Measurements from ENCODE around the gene KIAA0232. TPM values are rescaled to one million over a fixed set of nuclear protein-coding genes. Genes with fewer than 3 reads are reported as not detected.
"Not testable (repeated sequence)": the region's sequence is repeated elsewhere in the genome, so short reads cannot be mapped to it uniquely, and the experiment has no call there.

Gene KIAA0232
- total RNA-seq, 5 donors from 2014 or later (not counting 1 experiment from before 2014, with no cell fraction given) = 16.5 to 20.9 (median 19.3) TPM

DNA sequence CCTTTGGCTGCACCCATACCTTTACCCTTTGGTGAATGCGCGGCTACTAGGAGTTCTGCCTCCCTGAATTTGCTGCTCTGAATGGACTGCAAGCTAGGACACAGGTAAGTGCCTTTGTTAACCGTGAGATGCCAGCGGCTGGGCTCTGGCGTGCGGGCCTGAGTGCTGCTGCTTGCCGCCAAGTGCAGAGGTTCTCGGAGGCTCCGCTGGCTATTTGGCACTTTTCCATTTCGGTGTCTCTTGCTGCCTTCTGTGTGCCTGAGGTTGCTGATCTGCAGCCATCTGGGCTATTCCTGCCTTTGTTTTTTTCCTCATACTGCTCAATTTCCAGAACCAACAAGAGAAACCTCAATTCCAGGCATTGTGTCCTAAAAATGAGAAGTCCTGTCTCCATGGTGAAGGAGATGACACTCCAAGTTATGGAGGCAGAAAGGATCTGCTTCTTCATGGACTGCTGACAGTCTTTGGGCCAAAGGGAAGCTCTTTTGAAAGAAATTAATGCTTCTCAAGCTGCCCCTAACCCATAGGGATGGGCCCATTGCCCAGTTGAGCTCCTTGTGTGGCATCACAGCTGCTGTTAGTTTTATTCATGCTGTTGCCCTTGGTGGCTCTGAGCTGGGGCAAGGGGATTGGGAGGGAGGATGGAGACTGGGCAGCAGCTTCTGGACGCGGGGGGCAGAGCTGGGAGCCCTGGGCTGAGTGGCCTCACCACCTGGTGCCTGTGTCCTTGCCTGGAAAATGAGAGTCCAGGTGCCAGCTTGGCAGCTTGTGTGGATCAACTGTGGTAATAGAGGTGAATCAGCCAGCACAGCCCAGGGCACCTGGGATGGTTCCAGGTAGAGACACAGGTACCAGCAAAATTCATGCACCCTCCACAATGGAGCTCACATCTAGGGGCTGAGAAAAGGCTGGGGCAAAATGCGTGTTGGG is 123.3 kb downstream of the KIAA0232 start:
- H3K27ac Mint-ChIP-seq = peak overlapping the region in 1 of 2 donors; percentile 19
- no peaks in the 10 kb centered on the region for H3K36me3 Mint-ChIP-seq
- 98% methylated on average over 11 of the region's 13 CpGs for WGBS (ENCODE audit: insufficient coverage)
- no peaks in the 10 kb centered on the region for H3K27me3 Mint-ChIP-seq
- ATAC-seq (replicated peaks in 1 of 4) (no peak), DNase-seq (no peak)
- Histone ChIP-seq H3K27me3 (replicated peaks in 1 of 2; ENCODE audit: control insufficient read depth in 2 of 2, extremely low read depth in 1 of 2, insufficient read depth in 2 of 2, low read length in 1 of 2) (no peaks in the 10 kb centered on the region), H3K4me1 (ENCODE audit: control insufficient read depth in 1 of 2, extremely low read depth in 1 of 2, insufficient read depth in 2 of 2, low read length in 2 of 2) (peaks cover 3 to 34% of the 10 kb centered on the region in 2 experiments), H3K4me3 (ENCODE audit: control insufficient read depth in 1 of 2, extremely low read depth in 1 of 2, low read length in 1 of 2) (no peak overlapping the region), H3K27ac (ENCODE audit: low read length) (no peak overlapping the region), H3K36me3 (ENCODE audit: control insufficient read depth in 2 of 2, extremely low read depth in 1 of 2, insufficient read depth in 1 of 2, low read length in 1 of 2) (no peaks in the 10 kb centered on the region), H3K9me3 (no peaks in the 10 kb centered on the region)
- H3K4me3 Mint-ChIP-seq = no peak overlapping the region
- H3K9me3 Mint-ChIP-seq = no peaks in the 10 kb centered on the region
- ChIA-PET CTCF (interaction anchor here (0.6 to 0.9 kb wide), 2 partner anchors 68 to 188 kb away, joined by 3 to 4 read pairs; no protein-coding TSS in a partner anchor), POLR2A (interaction anchor here in 1 of 2 donors (0.5 kb wide), 2 partner anchors 10 to 161 kb away, joined by 4 to 5 read pairs; no protein-coding TSS in a partner anchor)
- H3K4me1 Mint-ChIP-seq = peaks cover 20 to 44% (median 24%) of the 10 kb centered on the region in 3 donors

- H3K27ac ChIP-seq (ENCODE audit: low read length); H3K27me3 ChIP-seq (replicated peaks in 1 of 2; ENCODE audit: control insufficient read depth in 2 of 2, extremely low read depth in 1 of 2, insufficient read depth in 2 of 2, low read length in 1 of 2); H3K27me3 Mint-ChIP-seq; H3K9me3 ChIP-seq; H3K9me3 Mint-ChIP-seq; DNase-seq; H3K4me3 Mint-ChIP-seq; H3K36me3 Mint-ChIP-seq; H3K27ac Mint-ChIP-seq; ATAC-seq (replicated peaks in 1 of 4); H3K36me3 ChIP-seq (ENCODE audit: control insufficient read depth in 2 of 2, extremely low read depth in 1 of 2, insufficient read depth in 1 of 2, low read length in 1 of 2); H3K4me3 ChIP-seq (ENCODE audit: control insufficient read depth in 1 of 2, extremely low read depth in 1 of 2, low read length in 1 of 2): not testable (repeated sequence)
- CTCF ChIA-PET = interaction anchor here in 1 of 2 donors (0.7 to 0.9 kb wide), 2 partner anchors 67 to 85 kb away, joined by 4 read pairs; no protein-coding TSS in a partner anchor
- 100% methylated on average over 4 of the region's 6 CpGs for WGBS (ENCODE audit: insufficient coverage)
- H3K4me1 ChIP-seq (ENCODE audit: control insufficient read depth in 1 of 2, extremely low read depth in 1 of 2, insufficient read depth in 2 of 2, low read length in 2 of 2) = peaks cover 6 to 35% of the 10 kb centered on the region in 2 experiments
- peaks cover 27 to 48% (median 30%) of the 10 kb centered on the region in 3 donors for H3K4me1 Mint-ChIP-seq
- POLR2A ChIA-PET = interaction anchor here in 1 of 2 donors (0.5 kb wide), 2 partner anchors 9 to 160 kb away, joined by 4 to 5 read pairs; no protein-coding TSS in a partner anchor
Measured at GRCh38 chr4:6906486-6906885, 124.0 kb downstream of the KIAA0232 start.

- ATAC-seq (replicated peaks in 1 of 4) (no peak), DNase-seq (peak in 2 of 35 experiments; percentile 42 to 51)
- WGBS (ENCODE audit: insufficient coverage) = 51% methylated on average over 19 of the region's 22 CpGs
- Mint-ChIP-seq H3K9me3 (no peaks in the 10 kb centered on the region), H3K27ac (peak overlapping the region; percentile 16 to 44), H3K27me3 (no peaks in the 10 kb centered on the region), H3K36me3 (no peaks in the 10 kb centered on the region), H3K4me1 (peaks cover 37 to 58% (median 39%) of the 10 kb centered on the region in 3 donors), H3K4me3 (peak overlapping the region; percentile 11 to 88 (median 50))
- CTCF ChIA-PET = interaction anchor here (1.5 to 1.7 kb wide), 2 partner anchors 8 to 67 kb away, joined by 6 to 8 read pairs; no protein-coding TSS in a partner anchor
- POLR2A ChIA-PET = interaction anchor here in 1 of 2 donors (0.6 kb wide), 1 partner anchor 18 kb away, joined by 3 read pairs; no protein-coding TSS in a partner anchor
- peaks cover 9 to 46% of the 10 kb centered on the region in 2 experiments for H3K4me1 ChIP-seq (ENCODE audit: control insufficient read depth in 1 of 2, extremely low read depth in 1 of 2, insufficient read depth in 2 of 2, low read length in 2 of 2)
- no peaks in the 10 kb centered on the region for H3K27me3 ChIP-seq (replicated peaks in 1 of 2; ENCODE audit: control insufficient read depth in 2 of 2, extremely low read depth in 1 of 2, insufficient read depth in 2 of 2, low read length in 1 of 2)
- H3K36me3 ChIP-seq (ENCODE audit: control insufficient read depth in 2 of 2, extremely low read depth in 1 of 2, insufficient read depth in 1 of 2, low read length in 1 of 2) = no peaks in the 10 kb centered on the region
- H3K9me3 ChIP-seq = no peaks in the 10 kb centered on the region
- H3K27ac ChIP-seq (ENCODE audit: low read length) = no peak overlapping the region
- no peak overlapping the region for H3K4me3 ChIP-seq (ENCODE audit: control insufficient read depth in 1 of 2, extremely low read depth in 1 of 2, low read length in 1 of 2)
Measured at GRCh38 chr4:6907658-6908191, 125.2 kb downstream of the KIAA0232 start.

DNA sequence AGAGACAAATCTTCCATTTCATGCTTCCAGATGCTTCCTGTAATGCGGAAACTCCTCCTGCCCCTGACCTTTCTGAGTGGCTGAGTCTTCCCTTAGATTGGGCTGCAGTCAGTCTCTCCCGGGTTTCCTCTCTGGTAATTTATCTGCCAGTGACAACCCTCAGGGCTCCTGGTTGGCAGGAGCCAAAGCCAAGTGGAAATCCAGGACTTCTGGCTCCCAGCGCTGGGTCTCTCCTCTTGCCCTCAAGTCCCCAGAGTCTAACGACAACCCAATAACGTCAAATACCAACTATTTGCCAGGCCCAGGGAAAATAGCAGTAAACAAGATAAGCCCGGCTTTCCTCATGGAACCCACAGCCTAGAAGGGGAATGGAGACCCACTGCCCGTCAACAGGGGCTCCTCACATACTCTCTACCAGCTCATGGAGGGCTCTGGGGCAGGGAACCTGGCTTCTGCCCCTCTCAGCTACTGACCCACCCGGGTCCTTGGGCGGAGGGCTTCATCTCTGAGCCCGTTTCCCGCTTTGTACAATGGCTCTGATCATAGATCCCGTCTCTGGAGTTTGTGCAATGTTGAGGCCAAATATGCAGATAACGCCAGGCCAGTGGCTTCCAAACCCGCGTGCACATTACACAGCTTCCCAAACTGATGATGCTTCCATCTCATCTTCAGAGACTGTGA is 126.0 kb downstream of the KIAA0232 start:
- H3K36me3 ChIP-seq (ENCODE audit: control insufficient read depth in 2 of 2, extremely low read depth in 1 of 2, insufficient read depth in 1 of 2, low read length in 1 of 2) = no peaks in the 10 kb centered on the region
- Mint-ChIP-seq H3K36me3 (no peaks in the 10 kb centered on the region), H3K27me3 (no peaks in the 10 kb centered on the region), H3K4me1 (peaks cover 45 to 62% (median 46%) of the 10 kb centered on the region in 3 donors), H3K27ac (peak overlapping the region; percentile 87 to 90), H3K9me3 (no peaks in the 10 kb centered on the region), H3K4me3 (peak overlapping the region; percentile 86 to 88 (median 88))
- ChIA-PET CTCF (interaction anchor here (0.7 to 1.7 kb wide), 9 partner anchors 9 to 163 kb away, joined by 3 to 8 read pairs (median 5); partner anchors contain the start of gene GRPEL1 (in 2 of the 2)), POLR2A (interaction anchor here (0.5 to 1.2 kb wide), 7 partner anchors 9 to 235 kb away, joined by 3 to 7 read pairs (median 3); partner anchors contain the start of gene GRPEL1 (in 1 of the 2))
- no peak for ATAC-seq (replicated peaks in 1 of 4)
- no peaks in the 10 kb centered on the region for H3K9me3 ChIP-seq
- no peaks in the 10 kb centered on the region for H3K27me3 ChIP-seq (replicated peaks in 1 of 2; ENCODE audit: control insufficient read depth in 2 of 2, extremely low read depth in 1 of 2, insufficient read depth in 2 of 2, low read length in 1 of 2)
- peak overlapping the region; percentile 79 to 92 for H3K4me3 ChIP-seq (ENCODE audit: control insufficient read depth in 1 of 2, extremely low read depth in 1 of 2, low read length in 1 of 2)
- WGBS (ENCODE audit: insufficient coverage) = 59% methylated on average over 13 of the region's 15 CpGs
- H3K4me1 ChIP-seq (ENCODE audit: control insufficient read depth in 1 of 2, extremely low read depth in 1 of 2, insufficient read depth in 2 of 2, low read length in 2 of 2) = peaks cover 9 to 54% of the 10 kb centered on the region in 2 experiments
- DNase-seq = no peak
- H3K27ac ChIP-seq (ENCODE audit: low read length) = peak overlapping the region; percentile 96

GRCh38 chr4:6909113-6909969 is 126.8 kb downstream of the KIAA0232 start, which contains the start of gene TBC1D14:
TBC1D14 (plus strand) TSS chr4:6909826; CDS start chr4:6923390, 13,564 bp downstream.
- H3K4me3 ChIP-seq (ENCODE audit: control insufficient read depth in 1 of 2, extremely low read depth in 1 of 2, low read length in 1 of 2) = peak within 1 kb of the TSS; percentile 83 to 92
- peaks cover 9 to 53% of the 10 kb centered on the region in 2 experiments for H3K4me1 ChIP-seq (ENCODE audit: control insufficient read depth in 1 of 2, extremely low read depth in 1 of 2, insufficient read depth in 2 of 2, low read length in 2 of 2)
- H3K4me3 Mint-ChIP-seq = peak within 1 kb of the TSS; percentile 89 to 94 (median 89)
- under 1% methylated on average over 105 of the region's 108 CpGs for WGBS (ENCODE audit: insufficient coverage)
- no peaks in the 10 kb centered on the region for H3K9me3 ChIP-seq
- no peaks in the 10 kb centered on the region for H3K27me3 ChIP-seq (replicated peaks in 1 of 2; ENCODE audit: control insufficient read depth in 2 of 2, extremely low read depth in 1 of 2, insufficient read depth in 2 of 2, low read length in 1 of 2)
- POLR2A ChIA-PET = interaction anchor here (0.5 to 1.2 kb wide), 10 partner anchors 10 to 266 kb away, joined by 3 to 7 read pairs (median 3); a partner anchor contains a TSS
- H3K27ac ChIP-seq (ENCODE audit: low read length) = peak within 1 kb of the TSS; percentile 96
- H3K9me3 Mint-ChIP-seq = no peaks in the 10 kb centered on the region
- H3K27me3 Mint-ChIP-seq = no peaks in the 10 kb centered on the region
- CTCF ChIA-PET = interaction anchor here (0.5 to 1.7 kb wide), 11 partner anchors 10 to 162 kb away, joined by 3 to 8 read pairs (median 5); partner anchors contain the start of gene GRPEL1 (in 2 of the 2)
- peak; percentile 71 to 90 (median 82) for DNase-seq
- H3K36me3 ChIP-seq (ENCODE audit: control insufficient read depth in 2 of 2, extremely low read depth in 1 of 2, insufficient read depth in 1 of 2, low read length in 1 of 2) = no peaks in the 10 kb centered on the region
- no peaks in the 10 kb centered on the region for H3K36me3 Mint-ChIP-seq
- H3K27ac Mint-ChIP-seq = peak within 1 kb of the TSS; percentile 87 to 90
- ATAC-seq (replicated peaks in 1 of 4) = peak; percentile 87 to 89 (median 88)
- H3K4me1 Mint-ChIP-seq = peaks cover 47 to 65% (median 51%) of the 10 kb centered on the region in 3 donors

Data from T-cell (primary cell).